A673 (cell line): ENCODE results near the gene MAP7.

Experiments
- EZH2 ChIP-seq: fragments of 200-600 bp; sonication (generic); IDR thresholded peaks from 2 replicates; pipeline ENCODE4 v1.6.1; 2017; ENCODE audit warnings: borderline replicate concordance, low read depth, mild to moderate bottlenecking, mixed read lengths, antibody characterized with exemption, low read length; ENCODE audit not compliant: poor library complexity, severe bottlenecking
- TF ChIP-seq, protein P1 (sequence below): fragments of 300-800, 200-600 bp; sonication (generic); conservative IDR thresholded peaks from 2 replicates; pipeline ENCODE4 v1.5.1; 2017; ENCODE audit warnings: low read depth, mild to moderate bottlenecking, antibody characterized with exemption, low read length, moderate library complexity, mixed read lengths

DNA sequence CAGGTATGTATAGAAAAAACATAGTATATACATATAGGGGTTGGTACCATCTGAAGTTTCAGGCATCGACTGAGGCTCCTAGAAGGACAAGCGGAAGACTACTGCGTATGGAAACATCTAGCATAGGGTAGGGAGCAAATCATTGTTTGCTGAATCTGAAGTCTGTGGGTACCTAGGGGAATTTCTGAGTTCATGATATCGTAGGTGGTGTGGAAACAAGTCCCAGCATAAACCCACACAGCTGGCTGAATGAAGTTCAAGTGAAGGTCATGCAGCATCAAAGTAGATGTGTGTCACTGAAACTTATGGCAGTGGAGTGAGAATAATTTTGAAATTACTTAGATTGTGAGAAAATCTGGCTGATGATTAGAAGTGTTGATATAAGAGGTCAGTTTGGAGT lies 39.4 kb downstream of the MAP7 start:
- TF ChIP-seq EZH2, result no peak
- TF ChIP-seq, protein P1, sequence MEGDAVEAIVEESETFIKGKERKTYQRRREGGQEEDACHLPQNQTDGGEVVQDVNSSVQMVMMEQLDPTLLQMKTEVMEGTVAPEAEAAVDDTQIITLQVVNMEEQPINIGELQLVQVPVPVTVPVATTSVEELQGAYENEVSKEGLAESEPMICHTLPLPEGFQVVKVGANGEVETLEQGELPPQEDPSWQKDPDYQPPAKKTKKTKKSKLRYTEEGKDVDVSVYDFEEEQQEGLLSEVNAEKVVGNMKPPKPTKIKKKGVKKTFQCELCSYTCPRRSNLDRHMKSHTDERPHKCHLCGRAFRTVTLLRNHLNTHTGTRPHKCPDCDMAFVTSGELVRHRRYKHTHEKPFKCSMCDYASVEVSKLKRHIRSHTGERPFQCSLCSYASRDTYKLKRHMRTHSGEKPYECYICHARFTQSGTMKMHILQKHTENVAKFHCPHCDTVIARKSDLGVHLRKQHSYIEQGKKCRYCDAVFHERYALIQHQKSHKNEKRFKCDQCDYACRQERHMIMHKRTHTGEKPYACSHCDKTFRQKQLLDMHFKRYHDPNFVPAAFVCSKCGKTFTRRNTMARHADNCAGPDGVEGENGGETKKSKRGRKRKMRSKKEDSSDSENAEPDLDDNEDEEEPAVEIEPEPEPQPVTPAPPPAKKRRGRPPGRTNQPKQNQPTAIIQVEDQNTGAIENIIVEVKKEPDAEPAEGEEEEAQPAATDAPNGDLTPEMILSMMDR, result no peak
